HepG2 (cell line): Measurements from ENCODE around the gene PCGF5. TPM values are rescaled to one million over a fixed set of nuclear protein-coding genes. Genes with fewer than 3 reads are reported as not detected.

ENCODE experiments used
- ATAC-seq: fragments of 200-7000 bp; cut with Tn5 transposase; 3 replicates; pipeline ENCODE4 v1.9.1; 2020; ENCODE audit warnings: mild to moderate bottlenecking, moderate library complexity
- BruUV-seq: library from RNA; stranded (reverse); fragments of 400-500 nt; replicated peaks from 2 replicates; lab custom pipeline; 2021; lab: Mats Ljungman, UMichigan
- CTCF ChIA-PET: fragments of 300-600 bp; formaldehyde crosslinking; extraction: SDS; loops from one replicate; lab custom pipeline; 2021; ENCODE audit warnings: low total read pairs, inconsistent platforms, low intra/inter-chr PET ratio; lab: Yijun Ruan, JAX
- POLR2A ChIA-PET: fragments of 350-600 bp; sonication (Branson Sonifier 250); formaldehyde crosslinking; loops from one replicate; lab custom pipeline; 2020; ENCODE audit warnings: antibody characterized with exemption, inconsistent platforms; lab: Yijun Ruan, JAX
- DNase-seq: peaks from one replicate; pipeline ENCODE4 v3.0.0-alpha.2; 2015; ENCODE audit warnings: low spot score
- FAIRE-seq: peaks from 3 replicates; lab custom pipeline; 2011; peaks lifted over from hg19 to GRCh38; lab: Jason Lieb, UNC
- H2AFZ ChIP-seq: one replicate; pipeline ENCODE4 v1.6.1; 2011; ENCODE audit warnings: low read length, inconsistent platforms
- H3K27ac ChIP-seq: fragments of 300-600 bp; 3 replicates; pipeline ENCODE4 v1.8.0; 2011; ENCODE audit warnings: mixed run types, mild to moderate bottlenecking, mixed read lengths, low read length, inconsistent platforms; ENCODE audit not compliant: insufficient read depth; ENCODE audit errors: extremely low read length
- H3K27me3 ChIP-seq, 2 experiments: fragments of 200-600 bp in 1 of 2; 2 replicates in 1 of 2; 3 replicates in 1 of 2; pipeline versions ENCODE4 v1.6.0 to v1.8.0; 2011; ENCODE audit warnings: low read length in 2 of 2, mild to moderate bottlenecking in 2 of 2, moderate library complexity in 2 of 2, inconsistent platforms in 1 of 2; ENCODE audit not compliant: insufficient read depth in 2 of 2, control insufficient read depth in 1 of 2
- H3K36me3 ChIP-seq, 2 experiments: fragments of 200-600 bp in 1 of 2; replicated peaks in 1 of 2; 2 replicates in 1 of 2; 3 replicates in 1 of 2; pipeline versions ENCODE4 v1.5.1 to v1.8.0; 2011; ENCODE audit warnings: low read length in 2 of 2, inconsistent platforms in 1 of 2; ENCODE audit not compliant: insufficient read depth in 2 of 2, control insufficient read depth in 1 of 2
- H3K4me1 ChIP-seq: 2 replicates; pipeline ENCODE4 v1.5.1; 2012; ENCODE audit warnings: low read length, inconsistent platforms; ENCODE audit not compliant: insufficient read depth
- H3K4me2 ChIP-seq: 2 replicates; pipeline ENCODE4 v1.6.0; 2011; ENCODE audit warnings: low read depth, low read length, inconsistent platforms
- H3K4me3 ChIP-seq, 3 experiments: fragments of 200-600 bp in 1 of 3; sonication (generic), shearing (Covaris generic) in 1 of 3; replicated peaks in 1 of 3; 2 replicates each; pipeline ENCODE4 v1.5.1; 2011 to 2016; ENCODE audit warnings: low read length in 3 of 3, inconsistent platforms in 2 of 3, low read depth in 2 of 3, mild to moderate bottlenecking in 2 of 3, control low read depth in 1 of 3, mixed read lengths in 1 of 3; ENCODE audit not compliant: insufficient read depth in 1 of 3
- H3K79me2 ChIP-seq: one replicate; pipeline ENCODE4 v1.6.1; 2011; ENCODE audit warnings: low read length, inconsistent platforms; ENCODE audit not compliant: insufficient read depth
- H3K9ac ChIP-seq: 2 replicates; pipeline ENCODE4 v1.6.0; 2011; ENCODE audit warnings: mild to moderate bottlenecking, low read depth, low read length, inconsistent platforms; ENCODE audit not compliant: insufficient read depth
- H3K9me3 ChIP-seq: 2 replicates; pipeline ENCODE4 v1.5.1; 2012; ENCODE audit warnings: mild to moderate bottlenecking, low read length
- H4K20me1 ChIP-seq: 2 replicates; pipeline ENCODE4 v1.6.0; 2011; ENCODE audit warnings: inconsistent platforms, mild to moderate bottlenecking, low read length, moderate library complexity; ENCODE audit not compliant: insufficient read depth
- FOXM1 ChIP-seq: sonication (generic); formaldehyde crosslinking; IDR thresholded peaks from 2 replicates; pipeline ENCODE4 v1.5.0; 2020; ENCODE audit warnings: missing genetic modification reagents
- KDM5B ChIP-seq: sonication (generic); formaldehyde crosslinking; IDR thresholded peaks from 2 replicates; pipeline ENCODE4 v1.4.0; 2020; ENCODE audit warnings: missing genetic modification reagents, mild to moderate bottlenecking, borderline replicate concordance
- MXI1 ChIP-seq: IDR thresholded peaks from 3 replicates; pipeline ENCODE4 v1.6.1; 2012; ENCODE audit warnings: low read depth, low read length, inconsistent platforms, borderline replicate concordance
- POLR2G ChIP-seq: fragments of 200-400 bp; formaldehyde crosslinking; IDR thresholded peaks from 2 replicates; pipeline ENCODE4 v1.6.1; 2018; ENCODE audit warnings: mild to moderate bottlenecking, low read depth, low read length, moderate library complexity
- SP5 ChIP-seq: IDR thresholded peaks from 2 replicates; pipeline ENCODE4 v1.6.1; 2016; ENCODE audit warnings: low read depth, borderline replicate concordance
- ZFP37 ChIP-seq: sonication (generic); formaldehyde crosslinking; IDR thresholded peaks from 2 replicates; pipeline ENCODE4 v1.4.0; 2020; ENCODE audit warnings: missing genetic modification reagents, borderline replicate concordance
- ZMYM2 ChIP-seq: sonication (generic); formaldehyde crosslinking; IDR thresholded peaks from 2 replicates; pipeline ENCODE4 v1.8.0; 2022; ENCODE audit warnings: mild to moderate bottlenecking, missing genetic modification reagents
- ZNF121 ChIP-seq: sonication (generic); formaldehyde crosslinking; IDR thresholded peaks from 2 replicates; pipeline ENCODE4 v1.5.0; 2020; ENCODE audit warnings: mild to moderate bottlenecking, missing genetic modification reagents
- ZNF441 ChIP-seq: sonication (generic); formaldehyde crosslinking; IDR thresholded peaks from 2 replicates; pipeline ENCODE4 v1.7.0; 2021; ENCODE audit warnings: missing genetic modification reagents, borderline replicate concordance
- ZNF468 ChIP-seq: sonication (generic); formaldehyde crosslinking; IDR thresholded peaks from 2 replicates; pipeline ENCODE4 v1.8.0; 2022; ENCODE audit warnings: mild to moderate bottlenecking, moderate library complexity, missing genetic modification reagents
- ZNF557 ChIP-seq: sonication (generic); formaldehyde crosslinking; IDR thresholded peaks from 2 replicates; pipeline ENCODE4 v1.4.0; 2020; ENCODE audit warnings: missing genetic modification reagents
- WGBS: methylation state at CpG from one replicate; pipeline ENCODE4 v1.1.6; 2017; ENCODE audit warnings: low lambda C conversion rate; 5-methylcytosine and 5-hydroxymethylcytosine counted together
- in situ Hi-C: cut with HindIII; loops from 2 replicates; pipeline ENCODE4 v1.10.0; 2017; ENCODE audit warnings: low pct_unique_long_range_greater_than_20kb; ENCODE audit not compliant: extremely low pct_ligation_motif_present
- intact Hi-C: fragments of 100-400 bp; cut with micrococcal nuclease; formaldehyde crosslinking; loops from one replicate; pipeline ENCODE4 v1.10.0; 2022; ENCODE audit not compliant: unreplicated experiment
- polyA plus RNA-seq, 8 experiments: library from polyadenylated mRNA; depleted of rRNA in 3 of 8; stranded (reverse) in 7 of 8; unstranded in 1 of 8; fragments of >200 nt; fragmentation: Illumina TruSeq in 4 of 8; extraction: Trizol in 4 of 8; gene quantifications; 2 replicates each; pipeline versions ENCODE4 v1.2.1 to v1.2.3, GENCODE V29; 2011 to 2016; ENCODE audit warnings: low read depth in 4 of 8, missing spikeins in 1 of 8, mixed read lengths in 1 of 8; ENCODE audit not compliant: insufficient read depth in 1 of 8
- total RNA-seq, 5 experiments: library from RNA; depleted of rRNA; stranded (reverse); fragments of >200 nt; fragmentation: Illumina TruSeq; extraction: Trizol; gene quantifications; 2 replicates each; pipeline ENCODE4 v1.2.3, GENCODE V29; 2016; ENCODE audit warnings: low read depth in 1 of 5
- TF ChIP-seq, protein P1 (sequence below): sonication (generic); formaldehyde crosslinking; IDR thresholded peaks from 2 replicates; pipeline ENCODE4 v1.4.0; 2020; ENCODE audit warnings: missing genetic modification reagents, borderline replicate concordance
- TF ChIP-seq, protein P2 (sequence below): sonication (generic); formaldehyde crosslinking; IDR thresholded peaks from 2 replicates; pipeline ENCODE4 v1.5.0; 2020; ENCODE audit warnings: missing genetic modification reagents, mild to moderate bottlenecking, borderline replicate concordance
- TF ChIP-seq, protein P3 (sequence below): sonication (generic); formaldehyde crosslinking; IDR thresholded peaks from 2 replicates; pipeline ENCODE4 v1.4.0; 2020; ENCODE audit warnings: missing genetic modification reagents, borderline replicate concordance
- TF ChIP-seq, protein P4 (sequence below): sonication (generic); formaldehyde crosslinking; IDR thresholded peaks from 2 replicates; pipeline ENCODE4 v1.8.0; 2022; ENCODE audit warnings: missing genetic modification reagents, mild to moderate bottlenecking, borderline replicate concordance
- TF ChIP-seq, protein P5 (sequence below): sonication (generic); formaldehyde crosslinking; IDR thresholded peaks from 2 replicates; pipeline ENCODE4 v1.5.0; 2020; ENCODE audit warnings: mild to moderate bottlenecking, low read depth, missing genetic modification reagents, borderline replicate concordance

The PCGF5 gene
- total and polyA plus RNA-seq, 2 of the 13 experiments (the other 11 are each of a cell fraction or from before 2014, with no cell fraction given), result 61.3 to 138 TPM

DNA sequence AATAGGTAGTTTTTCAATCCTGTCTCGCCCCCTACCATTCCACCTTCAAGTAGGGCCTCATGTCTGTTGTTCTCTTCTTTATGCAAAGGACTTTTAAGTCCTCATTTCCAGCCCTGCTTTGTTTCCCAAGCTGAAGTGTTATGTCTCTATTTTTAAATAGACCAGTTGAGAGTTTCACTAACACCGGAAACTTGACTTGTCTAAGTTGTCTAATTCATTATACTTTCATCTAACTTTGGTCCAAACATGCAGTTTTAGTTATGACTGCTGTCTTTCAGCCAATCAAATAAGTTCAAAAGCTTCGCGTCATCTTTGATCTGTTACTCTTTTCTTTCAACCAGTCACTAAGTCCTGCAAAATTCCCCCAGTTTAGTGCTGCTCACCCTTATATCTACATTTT, 32.8 kb downstream of the PCGF5 start:
- Histone ChIP-seq H3K27me3 (no peaks in the 10 kb centered on the region), H3K36me3 (peaks cover 15 to 64% of the 10 kb centered on the region in 2 experiments), H2AFZ (no peak overlapping the region), H3K27ac (no peak overlapping the region), H3K4me1 (no peaks in the 10 kb centered on the region), H3K9me3 (no peaks in the 10 kb centered on the region), H3K79me2 (no peaks in the 10 kb centered on the region), H3K9ac (no peak overlapping the region), H3K4me3 (no peak overlapping the region), H3K4me2 (no peak overlapping the region), H4K20me1 (no peaks in the 10 kb centered on the region; the same call in 1 of the 2 replicates)
- ATAC-seq, result no peak
- no peak for FAIRE-seq
- in situ Hi-C loops, result loop anchor here (5.0 kb wide), 1 partner anchor 341 kb away; no protein-coding TSS in a partner anchor
- intact Hi-C loops, result no loop called here
- BruUV-seq, result no TSS peak
- DNase-seq, result no peak
- ChIA-PET CTCF (no interaction called here), POLR2A (no interaction called here)
- WGBS, result 98% methylated on average over 4 of the region's 4 CpGs
- TF ChIP-seq POLR2G (no peak), MXI1 (no peak), KDM5B (CRISPR knock-in tag) (no peak), ZFP37 (no peak), ZNF557 (CRISPR knock-in tag) (no peak), ZMYM2 (CRISPR knock-in tag) (no peak), SP5 (CRISPR knock-in tag) (no peak), ZNF441 (no peak), ZNF121 (CRISPR knock-in tag) (no peak), ZNF468 (CRISPR knock-in tag) (no peak), FOXM1 (no peak)
- TF ChIP-seq, protein P1, sequence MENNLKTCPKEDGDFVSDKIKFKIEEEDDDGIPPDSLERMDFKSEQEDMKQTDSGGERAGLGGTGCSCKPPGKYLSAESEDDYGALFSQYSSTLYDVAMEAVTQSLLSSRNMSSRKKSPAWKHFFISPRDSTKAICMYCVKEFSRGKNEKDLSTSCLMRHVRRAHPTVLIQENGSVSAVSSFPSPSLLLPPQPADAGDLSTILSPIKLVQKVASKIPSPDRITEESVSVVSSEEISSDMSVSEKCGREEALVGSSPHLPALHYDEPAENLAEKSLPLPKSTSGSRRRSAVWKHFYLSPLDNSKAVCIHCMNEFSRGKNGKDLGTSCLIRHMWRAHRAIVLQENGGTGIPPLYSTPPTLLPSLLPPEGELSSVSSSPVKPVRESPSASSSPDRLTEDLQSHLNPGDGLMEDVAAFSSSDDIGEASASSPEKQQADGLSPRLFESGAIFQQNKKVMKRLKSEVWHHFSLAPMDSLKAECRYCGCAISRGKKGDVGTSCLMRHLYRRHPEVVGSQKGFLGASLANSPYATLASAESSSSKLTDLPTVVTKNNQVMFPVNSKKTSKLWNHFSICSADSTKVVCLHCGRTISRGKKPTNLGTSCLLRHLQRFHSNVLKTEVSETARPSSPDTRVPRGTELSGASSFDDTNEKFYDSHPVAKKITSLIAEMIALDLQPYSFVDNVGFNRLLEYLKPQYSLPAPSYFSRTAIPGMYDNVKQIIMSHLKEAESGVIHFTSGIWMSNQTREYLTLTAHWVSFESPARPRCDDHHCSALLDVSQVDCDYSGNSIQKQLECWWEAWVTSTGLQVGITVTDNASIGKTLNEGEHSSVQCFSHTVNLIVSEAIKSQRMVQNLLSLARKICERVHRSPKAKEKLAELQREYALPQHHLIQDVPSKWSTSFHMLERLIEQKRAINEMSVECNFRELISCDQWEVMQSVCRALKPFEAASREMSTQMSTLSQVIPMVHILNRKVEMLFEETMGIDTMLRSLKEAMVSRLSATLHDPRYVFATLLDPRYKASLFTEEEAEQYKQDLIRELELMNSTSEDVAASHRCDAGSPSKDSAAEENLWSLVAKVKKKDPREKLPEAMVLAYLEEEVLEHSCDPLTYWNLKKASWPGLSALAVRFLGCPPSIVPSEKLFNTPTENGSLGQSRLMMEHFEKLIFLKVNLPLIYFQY (CRISPR knock-in tag), result no peak
- TF ChIP-seq, protein P2, sequence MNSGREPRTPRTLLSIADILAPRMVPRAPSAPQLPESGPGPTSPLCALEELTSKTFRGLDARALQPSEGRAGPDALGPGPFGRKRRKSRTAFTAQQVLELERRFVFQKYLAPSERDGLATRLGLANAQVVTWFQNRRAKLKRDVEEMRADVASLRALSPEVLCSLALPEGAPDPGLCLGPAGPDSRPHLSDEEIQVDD (CRISPR knock-in tag), result no peak
- TF ChIP-seq, protein P3, sequence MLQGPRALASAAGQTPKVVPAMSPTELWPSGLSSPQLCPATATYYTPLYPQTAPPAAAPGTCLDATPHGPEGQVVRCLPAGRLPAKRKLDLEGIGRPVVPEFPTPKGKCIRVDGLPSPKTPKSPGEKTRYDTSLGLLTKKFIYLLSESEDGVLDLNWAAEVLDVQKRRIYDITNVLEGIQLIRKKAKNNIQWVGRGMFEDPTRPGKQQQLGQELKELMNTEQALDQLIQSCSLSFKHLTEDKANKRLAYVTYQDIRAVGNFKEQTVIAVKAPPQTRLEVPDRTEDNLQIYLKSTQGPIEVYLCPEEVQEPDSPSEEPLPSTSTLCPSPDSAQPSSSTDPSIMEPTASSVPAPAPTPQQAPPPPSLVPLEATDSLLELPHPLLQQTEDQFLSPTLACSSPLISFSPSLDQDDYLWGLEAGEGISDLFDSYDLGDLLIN (CRISPR knock-in tag), result no peak
- TF ChIP-seq, protein P4, sequence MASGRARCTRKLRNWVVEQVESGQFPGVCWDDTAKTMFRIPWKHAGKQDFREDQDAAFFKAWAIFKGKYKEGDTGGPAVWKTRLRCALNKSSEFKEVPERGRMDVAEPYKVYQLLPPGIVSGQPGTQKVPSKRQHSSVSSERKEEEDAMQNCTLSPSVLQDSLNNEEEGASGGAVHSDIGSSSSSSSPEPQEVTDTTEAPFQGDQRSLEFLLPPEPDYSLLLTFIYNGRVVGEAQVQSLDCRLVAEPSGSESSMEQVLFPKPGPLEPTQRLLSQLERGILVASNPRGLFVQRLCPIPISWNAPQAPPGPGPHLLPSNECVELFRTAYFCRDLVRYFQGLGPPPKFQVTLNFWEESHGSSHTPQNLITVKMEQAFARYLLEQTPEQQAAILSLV (CRISPR knock-in tag), result no peak
- TF ChIP-seq, protein P5, sequence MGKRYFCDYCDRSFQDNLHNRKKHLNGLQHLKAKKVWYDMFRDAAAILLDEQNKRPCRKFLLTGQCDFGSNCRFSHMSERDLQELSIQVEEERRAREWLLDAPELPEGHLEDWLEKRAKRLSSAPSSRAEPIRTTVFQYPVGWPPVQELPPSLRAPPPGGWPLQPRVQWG (CRISPR knock-in tag), result no peak
